ENCODE measurements around the gene ZBTB20. TPM values are rescaled to one million over a fixed set of nuclear protein-coding genes. Genes with fewer than 3 reads are reported as not detected.

The ZBTB20 gene
- total RNA-seq, 1 experiment from 2014 or later: 26.5 TPM

GRCh38 chr3:114721864-114722263, 425.2 kb downstream of the ZBTB20 start:
- no peaks in the 10 kb centered on the region for H3K4me1 ChIP-seq (replicated peaks; ENCODE audit: insufficient read depth)
- CTCF ChIA-PET: no interaction called here
- no peaks in the 10 kb centered on the region for H3F3A ChIP-seq (ENCODE audit: insufficient read depth, low read depth)
- DNase-seq: no peak
- intact Hi-C loops (cut with micrococcal nuclease; ENCODE audit: unreplicated experiment): no loop called here
- H3K79me2 ChIP-seq (ENCODE audit: low read depth): no peaks in the 10 kb centered on the region
- H3K36me3 ChIP-seq (ENCODE audit: low read depth): no peaks in the 10 kb centered on the region
- no peak overlapping the region for H3K27ac ChIP-seq
- no peaks in the 10 kb centered on the region for H3K9me3 ChIP-seq (ENCODE audit: insufficient read depth, low read depth)
- H3K27me3 ChIP-seq (ENCODE audit: insufficient read depth, low read depth): no peaks in the 10 kb centered on the region
- 0 out of 2 replicates have a peak, but pooled peaks cover 4% of the 10 kb centered on the region for H3K9me2 ChIP-seq (ENCODE audit: insufficient read depth)
- no TSS peak for BruUV-seq (replicated peaks)
- no peak for TF ChIP-seq CTCF (conservative IDR thresholded peaks at IDR 0.05)
- TF ChIP-seq EZH2 (IDR thresholded peaks at IDR 0.05; ENCODE audit: low read depth): no peak
- no peak overlapping the region for H3K4me3 ChIP-seq
- no peak overlapping the region for H2AFZ ChIP-seq
- H4K20me1 ChIP-seq (ENCODE audit: insufficient read depth): no peaks in the 10 kb centered on the region
- POLR2A ChIA-PET (ENCODE audit: unreplicated experiment): no interaction called here
- no peak overlapping the region for H3K4me2 ChIP-seq

- no TSS peak for BruUV-seq (replicated peaks)
- Histone ChIP-seq H2AFZ (no peak overlapping the region), H3K79me2 (ENCODE audit: low read depth) (no peaks in the 10 kb centered on the region), H3K4me3 (no peak overlapping the region), H3K4me2 (no peak overlapping the region), H3K9me3 (ENCODE audit: insufficient read depth, low read depth) (no peaks in the 10 kb centered on the region), H3K9me2 (ENCODE audit: insufficient read depth) (0 out of 2 replicates have a peak, but pooled peaks cover 4% of the 10 kb centered on the region), H3K27me3 (ENCODE audit: insufficient read depth, low read depth) (no peaks in the 10 kb centered on the region), H3K4me1 (replicated peaks; ENCODE audit: insufficient read depth) (no peaks in the 10 kb centered on the region), H4K20me1 (ENCODE audit: insufficient read depth) (no peaks in the 10 kb centered on the region), H3K36me3 (ENCODE audit: low read depth) (no peaks in the 10 kb centered on the region), H3F3A (ENCODE audit: insufficient read depth, low read depth) (no peaks in the 10 kb centered on the region), H3K27ac (no peak overlapping the region)
- no peak for TF ChIP-seq CTCF (conservative IDR thresholded peaks at IDR 0.05)
- CTCF ChIA-PET: no interaction called here
- DNase-seq: no peak
- intact Hi-C loops (cut with micrococcal nuclease; ENCODE audit: unreplicated experiment): no loop called here
- POLR2A ChIA-PET (ENCODE audit: unreplicated experiment): no interaction called here
Measured at GRCh38 chr3:114721209-114721608, 425.9 kb downstream of the ZBTB20 start.

DNA sequence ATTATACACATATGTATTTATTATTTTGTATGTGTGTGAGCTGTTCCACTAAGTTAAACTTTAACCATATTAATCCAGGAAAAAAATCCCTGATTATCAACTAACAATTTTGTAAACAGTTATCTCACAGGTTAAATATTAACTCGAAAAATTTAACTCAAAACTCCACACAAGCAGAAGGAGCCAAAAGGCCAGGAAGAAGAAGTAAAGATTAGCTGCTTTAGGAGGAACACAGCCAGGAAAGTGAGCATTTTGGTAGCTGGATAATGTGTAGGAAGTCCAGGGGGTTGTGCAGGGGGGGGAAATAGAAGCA, 428.2 kb downstream of the ZBTB20 start:
- H3K27me3 ChIP-seq (ENCODE audit: insufficient read depth, low read depth): no peaks in the 10 kb centered on the region
- no peaks in the 10 kb centered on the region for H3K79me2 ChIP-seq (ENCODE audit: low read depth)
- no peak overlapping the region for H2AFZ ChIP-seq
- POLR2A ChIA-PET (ENCODE audit: unreplicated experiment): no interaction called here
- no peaks in the 10 kb centered on the region for H3F3A ChIP-seq (ENCODE audit: insufficient read depth, low read depth)
- H3K4me2 ChIP-seq: no peak overlapping the region
- CTCF ChIA-PET: no interaction called here
- no peaks in the 10 kb centered on the region for H3K9me3 ChIP-seq (ENCODE audit: insufficient read depth, low read depth)
- H3K9me2 ChIP-seq (ENCODE audit: insufficient read depth): no peaks in the 10 kb centered on the region
- H3K27ac ChIP-seq: no peak overlapping the region
- no peak for DNase-seq
- TF ChIP-seq EZH2 (IDR thresholded peaks at IDR 0.05; ENCODE audit: low read depth) (no peak), CTCF (conservative IDR thresholded peaks at IDR 0.05) (no peak)
- H3K4me3 ChIP-seq: no peak overlapping the region
- no peaks in the 10 kb centered on the region for H3K36me3 ChIP-seq (ENCODE audit: low read depth)
- no peaks in the 10 kb centered on the region for H4K20me1 ChIP-seq (ENCODE audit: insufficient read depth)
- H3K4me1 ChIP-seq (replicated peaks; ENCODE audit: insufficient read depth): no peaks in the 10 kb centered on the region
- no TSS peak for BruUV-seq (replicated peaks)
- intact Hi-C loops (cut with micrococcal nuclease; ENCODE audit: unreplicated experiment): no loop called here

Measured in PC-9 (cell line).